ENCODE data around the gene C3orf18.

DNA sequence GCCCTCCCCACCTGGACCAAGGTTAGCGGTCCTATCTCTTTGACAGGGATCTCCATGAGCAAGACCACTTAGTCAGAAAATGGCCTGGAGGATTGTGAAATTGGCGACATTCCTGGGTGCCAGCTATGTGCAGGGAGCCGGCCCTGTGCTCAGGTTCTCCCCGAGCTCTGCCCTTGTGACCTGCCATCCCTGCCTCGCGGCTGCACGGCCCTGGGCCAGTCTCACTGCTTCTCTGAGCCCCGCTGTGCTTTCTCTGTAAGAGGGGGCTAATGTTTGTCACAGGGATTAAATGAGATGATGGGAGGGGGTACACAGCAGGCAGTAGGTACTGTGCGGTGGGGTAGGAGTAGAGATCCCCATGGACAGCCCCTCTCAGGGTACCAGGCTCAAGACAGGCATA lies 14.9 kb downstream of the C3orf18 start:
- TF ChIP-seq, protein P1, sequence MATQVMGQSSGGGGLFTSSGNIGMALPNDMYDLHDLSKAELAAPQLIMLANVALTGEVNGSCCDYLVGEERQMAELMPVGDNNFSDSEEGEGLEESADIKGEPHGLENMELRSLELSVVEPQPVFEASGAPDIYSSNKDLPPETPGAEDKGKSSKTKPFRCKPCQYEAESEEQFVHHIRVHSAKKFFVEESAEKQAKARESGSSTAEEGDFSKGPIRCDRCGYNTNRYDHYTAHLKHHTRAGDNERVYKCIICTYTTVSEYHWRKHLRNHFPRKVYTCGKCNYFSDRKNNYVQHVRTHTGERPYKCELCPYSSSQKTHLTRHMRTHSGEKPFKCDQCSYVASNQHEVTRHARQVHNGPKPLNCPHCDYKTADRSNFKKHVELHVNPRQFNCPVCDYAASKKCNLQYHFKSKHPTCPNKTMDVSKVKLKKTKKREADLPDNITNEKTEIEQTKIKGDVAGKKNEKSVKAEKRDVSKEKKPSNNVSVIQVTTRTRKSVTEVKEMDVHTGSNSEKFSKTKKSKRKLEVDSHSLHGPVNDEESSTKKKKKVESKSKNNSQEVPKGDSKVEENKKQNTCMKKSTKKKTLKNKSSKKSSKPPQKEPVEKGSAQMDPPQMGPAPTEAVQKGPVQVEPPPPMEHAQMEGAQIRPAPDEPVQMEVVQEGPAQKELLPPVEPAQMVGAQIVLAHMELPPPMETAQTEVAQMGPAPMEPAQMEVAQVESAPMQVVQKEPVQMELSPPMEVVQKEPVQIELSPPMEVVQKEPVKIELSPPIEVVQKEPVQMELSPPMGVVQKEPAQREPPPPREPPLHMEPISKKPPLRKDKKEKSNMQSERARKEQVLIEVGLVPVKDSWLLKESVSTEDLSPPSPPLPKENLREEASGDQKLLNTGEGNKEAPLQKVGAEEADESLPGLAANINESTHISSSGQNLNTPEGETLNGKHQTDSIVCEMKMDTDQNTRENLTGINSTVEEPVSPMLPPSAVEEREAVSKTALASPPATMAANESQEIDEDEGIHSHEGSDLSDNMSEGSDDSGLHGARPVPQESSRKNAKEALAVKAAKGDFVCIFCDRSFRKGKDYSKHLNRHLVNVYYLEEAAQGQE (IDR thresholded peaks at IDR 0.05; ENCODE audit: insufficient read depth in 1 of 2, low read depth in 2 of 2, low read length in 1 of 2), result no peak
- no peak for TF ChIP-seq SIN3A (IDR thresholded peaks at IDR 0.05; ENCODE audit: borderline replicate concordance, insufficient read depth, low read depth, low read length)

Data from Panc1 (cell line).